Fibroblast of villous mesenchyme (primary cell): ENCODE results near the gene TPD52L3. TPM values are rescaled to one million over a fixed set of nuclear protein-coding genes. Genes with fewer than 3 reads are reported as not detected.

Source experiments
- DNase-seq: peaks from one replicate; pipeline ENCODE4 v3.0.0-alpha.2; 2010; ENCODE audit warnings: low read depth
- H3K4me3 ChIP-seq: 2 replicates; pipeline ENCODE4 v1.5.1; 2011; ENCODE audit warnings: low read depth, mild to moderate bottlenecking, low read length
- total RNA-seq: library from RNA; depleted of rRNA; stranded (reverse); fragments of >200 nt; gene quantifications from 2 replicates; pipeline ENCODE4 v1.2.3, GENCODE V29; 2012
- TF ChIP-seq, protein P1 (sequence below): IDR thresholded peaks from 2 replicates; pipeline ENCODE4 v1.5.1; 2012; ENCODE audit warnings: low read depth, mild to moderate bottlenecking, low read length; ENCODE audit not compliant: insufficient read depth

The TPD52L3 gene
- total RNA-seq, 1 donor = not detected

DNA sequence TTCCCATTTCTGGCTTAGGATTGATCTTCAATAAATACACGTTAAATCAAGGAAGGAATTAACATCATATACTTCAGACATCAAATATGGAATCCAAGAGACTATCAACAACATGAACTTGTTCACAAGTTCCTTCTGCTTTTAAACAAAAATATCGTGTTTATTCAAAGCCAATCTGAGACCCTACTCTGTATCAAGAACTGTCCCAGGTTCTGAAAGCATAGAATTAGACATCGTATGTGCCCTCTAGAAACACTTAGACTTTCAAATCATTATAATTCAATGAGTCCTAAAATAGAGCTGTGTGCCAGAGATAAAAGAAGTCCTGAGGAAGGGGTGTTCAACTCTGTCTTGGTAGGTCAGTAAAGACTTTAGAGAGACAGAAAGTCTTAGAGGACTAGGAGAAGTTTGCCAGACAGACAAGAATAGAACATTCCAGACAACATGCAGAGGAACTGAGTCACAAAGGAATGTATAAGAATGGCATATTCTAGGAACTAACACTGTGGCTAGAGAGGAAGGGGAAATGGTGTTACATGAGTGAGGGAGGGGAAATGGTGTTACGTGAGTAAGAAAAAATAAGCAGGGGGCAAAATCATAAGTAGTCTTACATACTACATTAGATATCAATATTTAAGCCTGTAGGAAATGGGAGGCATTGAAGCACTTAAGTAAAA is 2.9 kb downstream of the TPD52L3 start:
- DNase-seq = no peak
- TF ChIP-seq, protein P1, sequence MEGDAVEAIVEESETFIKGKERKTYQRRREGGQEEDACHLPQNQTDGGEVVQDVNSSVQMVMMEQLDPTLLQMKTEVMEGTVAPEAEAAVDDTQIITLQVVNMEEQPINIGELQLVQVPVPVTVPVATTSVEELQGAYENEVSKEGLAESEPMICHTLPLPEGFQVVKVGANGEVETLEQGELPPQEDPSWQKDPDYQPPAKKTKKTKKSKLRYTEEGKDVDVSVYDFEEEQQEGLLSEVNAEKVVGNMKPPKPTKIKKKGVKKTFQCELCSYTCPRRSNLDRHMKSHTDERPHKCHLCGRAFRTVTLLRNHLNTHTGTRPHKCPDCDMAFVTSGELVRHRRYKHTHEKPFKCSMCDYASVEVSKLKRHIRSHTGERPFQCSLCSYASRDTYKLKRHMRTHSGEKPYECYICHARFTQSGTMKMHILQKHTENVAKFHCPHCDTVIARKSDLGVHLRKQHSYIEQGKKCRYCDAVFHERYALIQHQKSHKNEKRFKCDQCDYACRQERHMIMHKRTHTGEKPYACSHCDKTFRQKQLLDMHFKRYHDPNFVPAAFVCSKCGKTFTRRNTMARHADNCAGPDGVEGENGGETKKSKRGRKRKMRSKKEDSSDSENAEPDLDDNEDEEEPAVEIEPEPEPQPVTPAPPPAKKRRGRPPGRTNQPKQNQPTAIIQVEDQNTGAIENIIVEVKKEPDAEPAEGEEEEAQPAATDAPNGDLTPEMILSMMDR = no peak
- no peak overlapping the region for H3K4me3 ChIP-seq

- DNase-seq = no peak
- TF ChIP-seq, protein P1 = no peak
- H3K4me3 ChIP-seq = no peak overlapping the region
Observed at GRCh38 chr9:6334305-6334704, 6.1 kb downstream of the TPD52L3 start.

GRCh38 chr9:6348766-6349165 is 20.6 kb downstream of the TPD52L3 start:
- DNase-seq = no peak
- TF ChIP-seq, protein P1 = no peak
- H3K4me3 ChIP-seq = no peak overlapping the region

- DNase-seq = no peak
- H3K4me3 ChIP-seq = no peak overlapping the region
- TF ChIP-seq, protein P1 = no peak
Observed at GRCh38 chr9:6351737-6352136, 23.6 kb downstream of the TPD52L3 start.

- DNase-seq = peak; percentile 75
- H3K4me3 ChIP-seq = no peak overlapping the region
- TF ChIP-seq, protein P1 = peak; percentile 81
Observed at GRCh38 chr9:6354072-6354686, 26.0 kb downstream of the TPD52L3 start.

DNA sequence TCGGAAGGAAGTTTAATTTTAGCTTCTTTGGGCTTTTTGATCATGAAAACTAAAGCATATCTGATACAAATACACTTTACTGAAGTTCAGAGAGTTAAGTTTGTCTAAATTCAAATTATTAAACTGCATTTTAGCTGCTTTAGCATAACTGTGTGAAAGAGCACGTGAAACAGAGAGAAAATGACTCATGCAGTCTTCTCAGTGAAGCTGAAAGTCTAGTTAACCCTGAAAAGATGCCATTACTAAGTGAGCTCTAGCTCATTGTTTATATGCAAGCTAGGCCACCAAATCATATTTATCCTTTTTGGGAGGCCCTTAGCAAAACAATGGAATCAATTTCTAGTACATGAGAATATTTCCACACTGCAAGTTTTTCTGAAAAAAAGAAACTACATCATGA is 27.6 kb downstream of the TPD52L3 start:
- peak; percentile 47 for DNase-seq
- no peak overlapping the region for H3K4me3 ChIP-seq
- TF ChIP-seq, protein P1 = no peak

DNA sequence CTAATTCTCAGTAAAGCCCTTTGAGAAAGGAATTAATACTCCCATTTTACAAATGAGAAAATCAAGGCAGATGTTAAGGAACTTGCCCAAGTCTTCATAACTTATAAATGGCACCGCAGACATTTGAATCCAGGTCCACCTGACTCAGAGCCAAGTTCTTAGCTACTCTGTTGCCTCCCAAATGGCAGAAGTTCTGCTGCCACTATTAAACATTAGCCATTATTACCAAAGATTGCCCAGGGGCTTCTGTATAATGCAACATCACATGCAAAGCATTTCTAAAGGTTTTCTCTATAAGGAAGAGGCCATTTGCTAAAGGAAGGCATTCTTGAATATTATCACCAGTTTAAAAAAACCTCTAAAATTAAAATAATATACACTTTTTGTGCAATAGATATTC is 28.3 kb downstream of the TPD52L3 start:
- TF ChIP-seq, protein P1 = no peak
- no peak for DNase-seq
- no peak overlapping the region for H3K4me3 ChIP-seq
